IPS-NIHi11 (cell line): ENCODE results near the gene TGFBRAP1.
"Not testable (repeated sequence)": the region's sequence is repeated elsewhere in the genome, so short reads cannot be mapped to it uniquely, and the experiment has no call there.

Experiments
- DNase-seq: peaks from one replicate; pipeline ENCODE4 v3.0.0; 2012; ENCODE audit warnings: mixed read lengths, low spot score

The TGFBRAP1 gene

DNA sequence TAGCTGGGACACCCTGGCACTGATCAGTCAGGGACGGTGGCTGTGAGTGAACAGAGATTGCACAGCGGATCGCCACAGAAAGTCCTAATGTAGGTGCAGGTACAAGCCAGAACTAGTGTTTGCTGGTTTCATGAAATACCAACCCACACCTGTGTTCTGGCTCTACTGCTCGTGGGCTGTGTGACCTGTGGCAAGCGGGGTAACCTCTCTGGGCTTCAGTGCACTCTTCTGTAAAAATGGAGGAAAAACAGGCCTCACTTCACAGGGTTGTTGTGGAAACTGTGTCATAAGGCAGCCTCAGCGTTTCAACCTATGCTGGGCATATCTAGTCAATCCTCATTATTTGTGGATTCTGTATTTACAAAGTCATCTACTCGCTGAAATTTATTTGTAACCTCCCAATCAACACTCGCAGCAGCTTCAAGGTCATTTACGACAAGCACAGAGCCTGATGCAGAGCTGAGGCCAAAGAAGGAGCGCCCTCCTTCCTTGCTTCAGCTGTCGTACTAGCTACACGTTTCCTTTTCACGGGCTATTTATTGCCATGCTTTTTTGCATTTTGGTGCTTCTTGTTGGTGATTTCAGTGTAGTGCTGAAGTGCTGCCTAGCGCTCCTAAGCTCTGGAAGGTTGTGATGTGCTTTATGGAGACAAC, 58.0 kb downstream of the TGFBRAP1 start:
- DNase-seq, result no peak

DNA sequence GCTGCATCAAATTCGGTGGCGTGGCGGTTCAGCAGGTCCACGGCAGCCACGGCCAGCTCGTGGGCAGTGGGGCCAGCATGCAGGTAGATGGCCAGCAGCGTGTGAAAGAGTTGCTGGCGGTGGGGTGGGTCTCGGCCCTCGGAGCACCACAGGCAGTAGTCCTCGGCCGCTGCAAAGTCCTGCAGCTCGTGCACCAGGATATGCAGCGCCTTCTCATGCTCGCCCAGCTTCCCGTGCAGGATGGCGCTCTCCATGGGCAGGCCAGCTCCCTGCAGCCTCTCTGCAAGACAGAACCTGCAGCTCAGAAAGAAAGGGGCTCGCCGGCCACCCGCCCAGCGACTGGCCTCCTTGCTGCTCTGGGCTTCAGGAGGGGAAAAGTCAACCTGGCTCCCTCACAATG, 60.1 kb downstream of the TGFBRAP1 start:
- no peak for DNase-seq

DNA sequence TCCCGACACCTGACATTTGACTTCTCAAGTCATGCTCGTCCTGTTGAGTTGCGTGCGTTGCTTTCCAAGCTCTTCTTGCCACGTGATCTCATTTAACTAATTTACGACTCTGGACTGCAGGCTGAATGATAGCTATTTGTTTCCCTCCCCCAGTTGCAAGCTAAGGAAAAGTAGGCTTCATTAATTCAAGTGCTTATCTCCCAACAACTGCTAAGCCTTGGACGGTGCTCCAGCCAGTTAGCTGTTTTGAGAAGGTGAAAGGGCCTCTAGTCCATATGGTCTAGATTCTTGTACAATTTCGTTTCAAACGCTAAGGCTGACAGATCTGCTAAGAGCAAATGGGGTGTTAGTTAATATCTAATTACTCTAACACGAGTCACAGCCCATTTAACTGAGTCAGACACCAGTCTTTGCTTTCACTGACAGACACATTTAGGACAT, 66.9 kb downstream of the TGFBRAP1 start:
- no peak for DNase-seq

- no peak for DNase-seq
Measured at GRCh38 chr2:105261061-105261460, 68.5 kb downstream of the TGFBRAP1 start.

- no peak for DNase-seq
Measured at GRCh38 chr2:105258835-105259350, 70.6 kb downstream of the TGFBRAP1 start.

DNA sequence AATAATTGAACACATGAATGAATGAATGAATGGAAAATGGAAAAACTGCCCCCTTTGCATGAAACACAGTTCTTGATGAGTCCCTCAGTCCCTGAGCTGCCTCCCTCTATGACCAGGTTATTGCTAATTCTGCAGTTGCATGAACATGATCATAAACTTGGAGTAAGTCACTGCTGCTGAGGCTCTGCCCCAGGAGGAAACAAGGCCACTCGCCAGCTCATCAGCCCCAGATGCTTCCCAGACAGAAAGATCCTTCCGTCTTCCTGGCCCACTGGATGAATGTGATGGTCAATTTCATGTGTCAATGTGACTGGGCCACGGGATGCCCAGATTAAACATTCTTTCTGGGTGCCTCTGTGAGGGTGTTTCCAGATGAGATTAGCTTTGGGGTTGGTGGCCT, 71.6 kb downstream of the TGFBRAP1 start:
- DNase-seq, result no peak

- DNase-seq, result no peak
Measured at GRCh38 chr2:105256431-105257047, 73.0 kb downstream of the TGFBRAP1 start.

GRCh38 chr2:105255979-105256378, 73.6 kb downstream of the TGFBRAP1 start:
- DNase-seq, result no peak

- no peak for DNase-seq
Measured at GRCh38 chr2:105254531-105255210, 74.9 kb downstream of the TGFBRAP1 start.

DNA sequence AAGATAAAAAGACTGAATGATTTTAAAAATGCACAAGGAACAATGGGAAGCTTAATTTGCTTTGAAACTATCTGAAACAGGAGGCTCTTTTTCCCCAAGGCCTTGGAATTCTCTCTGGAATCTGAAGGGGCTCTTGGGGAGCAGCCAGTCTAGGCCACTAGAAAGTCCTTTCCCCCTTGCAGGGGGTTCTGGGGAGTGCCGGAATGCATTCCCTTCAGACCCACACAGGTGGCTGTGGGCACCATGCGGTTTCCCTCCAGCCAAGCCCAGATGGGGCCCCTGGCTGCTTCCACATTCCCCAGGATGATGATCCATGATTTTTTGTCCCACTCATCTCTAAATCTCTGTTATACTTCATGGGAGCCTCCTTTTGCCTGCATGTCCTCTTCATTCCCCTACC, 77.3 kb downstream of the TGFBRAP1 start:
- DNase-seq, result no peak

DNA sequence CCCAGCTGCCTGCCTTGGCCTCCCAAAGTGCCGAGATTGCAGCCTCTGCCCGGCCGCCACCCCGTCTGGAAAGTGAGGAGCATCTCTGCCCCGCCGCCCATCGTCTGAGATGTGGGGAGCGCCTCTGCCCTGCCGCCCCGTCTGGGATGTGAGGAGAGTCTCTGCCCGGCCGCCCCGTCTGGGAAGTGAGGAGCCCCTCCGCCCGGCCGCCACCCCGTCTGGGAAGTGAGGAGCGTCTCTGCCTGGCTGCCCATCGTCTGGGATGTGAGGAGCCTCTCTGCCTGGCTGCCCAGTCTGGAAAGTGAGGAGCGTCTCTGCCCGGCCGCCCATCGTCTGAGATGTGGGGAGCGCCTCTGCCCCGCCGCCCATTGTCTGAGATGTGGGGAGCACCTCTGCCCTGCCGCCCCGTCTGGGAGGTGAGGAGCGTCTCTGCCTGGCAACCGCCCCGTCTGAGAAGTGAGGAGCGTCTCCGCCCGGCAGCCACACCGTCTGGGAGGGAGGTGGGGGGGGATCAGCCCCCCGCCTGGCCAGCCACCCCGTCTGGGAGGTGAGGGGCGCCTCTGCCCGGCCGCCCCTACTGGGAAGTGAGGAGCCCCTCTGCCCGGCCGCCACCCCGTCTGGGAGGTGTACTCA, 78.4 kb downstream of the TGFBRAP1 start:
- not testable (repeated sequence) for DNase-seq

GRCh38 chr2:105249891-105250290, 79.6 kb downstream of the TGFBRAP1 start:
- DNase-seq, result no peak

DNA sequence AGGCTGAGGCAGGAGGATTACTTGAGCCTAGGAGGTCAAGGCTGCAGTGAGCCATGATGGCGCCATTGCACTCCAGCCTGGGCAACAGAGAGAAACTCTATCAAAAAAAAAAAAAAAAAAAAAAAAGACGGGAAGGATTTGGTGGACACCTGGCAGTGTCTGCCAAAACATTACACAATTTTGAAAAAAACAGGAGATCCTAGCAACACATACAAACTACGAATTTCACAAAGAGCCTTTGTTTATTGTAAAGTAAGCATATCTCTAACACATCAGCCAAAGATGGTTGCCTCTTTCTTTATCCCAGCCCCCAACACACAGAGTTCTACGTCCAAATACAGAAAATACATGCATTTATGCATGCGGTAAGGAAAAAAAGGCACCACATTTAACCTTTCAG, 80.4 kb downstream of the TGFBRAP1 start:
- no peak for DNase-seq

GRCh38 chr2:105248316-105249070, 81.0 kb downstream of the TGFBRAP1 start:
- DNase-seq, result no peak

- no peak for DNase-seq
Measured at GRCh38 chr2:105244451-105244850, 85.1 kb downstream of the TGFBRAP1 start.

DNA sequence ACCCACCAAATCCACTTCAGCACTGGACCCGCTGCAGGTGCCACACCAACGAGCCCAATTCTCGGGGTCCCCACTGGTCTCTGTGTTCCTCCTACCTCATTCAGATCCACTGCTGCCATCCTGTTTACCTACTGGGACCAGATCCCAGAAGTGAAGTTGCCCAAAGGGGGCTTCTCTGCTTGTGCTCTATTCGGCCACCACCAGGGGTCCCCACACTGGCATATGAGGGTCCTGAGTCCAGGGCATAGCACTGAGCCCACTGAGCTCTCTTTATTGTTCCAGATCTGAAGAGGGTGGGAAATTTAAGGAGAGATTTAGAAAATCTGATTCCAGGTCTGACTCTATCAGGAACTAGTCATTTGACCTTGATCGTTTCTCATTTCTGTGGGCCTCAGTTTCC, 85.6 kb downstream of the TGFBRAP1 start:
- DNase-seq, result peak; percentile 71

GRCh38 chr2:105242286-105242993, 87.1 kb downstream of the TGFBRAP1 start:
- no peak for DNase-seq

- DNase-seq, result no peak
Measured at GRCh38 chr2:105241443-105241842, 88.1 kb downstream of the TGFBRAP1 start, which contains the start of gene GPR45. GPR45 (plus strand) TSS chr2:105241743; CDS start chr2:105241859, 116 bp downstream.

- no peak for DNase-seq
Measured at GRCh38 chr2:105239924-105240323, 89.6 kb downstream of the TGFBRAP1 start.

DNA sequence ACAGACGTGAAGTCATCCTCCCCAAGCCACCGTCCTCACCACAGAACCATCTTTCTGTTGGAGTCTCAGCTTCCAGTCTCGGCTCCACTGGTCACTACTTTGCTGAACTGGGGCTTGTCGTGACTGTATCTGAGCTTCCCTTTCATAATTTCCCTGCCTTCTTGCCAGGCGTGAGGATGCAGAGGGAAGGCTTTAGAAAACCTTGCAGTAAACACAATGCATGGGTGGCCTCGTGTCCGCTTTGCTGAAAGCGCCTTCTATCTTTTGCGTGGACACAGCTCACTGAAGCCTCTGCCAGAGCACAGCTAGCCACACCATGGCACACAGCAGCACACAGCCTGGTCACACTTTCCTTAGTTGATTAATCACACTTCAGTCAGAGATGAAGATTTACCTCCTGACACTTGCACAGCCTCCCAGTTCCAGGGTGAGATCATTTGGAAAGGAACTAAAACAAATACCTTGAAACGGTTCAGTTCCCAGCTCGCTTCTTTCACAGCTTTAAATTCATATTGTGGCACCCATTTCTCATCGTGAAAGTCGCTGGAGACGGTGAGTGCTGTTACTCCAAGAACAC, 90.8 kb downstream of the TGFBRAP1 start:
- DNase-seq, result no peak
